GM12801 (cell line): ENCODE measurements around the gene PTPRU.

Experiments used
- CTCF ChIP-seq: IDR thresholded peaks from one replicate; pipeline ENCODE4 v1.5.1; 2011; ENCODE audit warnings: control low read depth; ENCODE audit not compliant: insufficient read length; ENCODE audit errors: extremely low read depth

The PTPRU gene

GRCh38 chr1:29247571-29248273 lies 11.4 kb downstream of the PTPRU start:
- no peak for TF ChIP-seq CTCF

- no peak for TF ChIP-seq CTCF
Observed at GRCh38 chr1:29248409-29248808, 12.1 kb downstream of the PTPRU start.

- no peak for TF ChIP-seq CTCF
Observed at GRCh38 chr1:29249170-29249691, 12.9 kb downstream of the PTPRU start.

GRCh38 chr1:29249951-29250581 lies 13.7 kb downstream of the PTPRU start:
- no peak for TF ChIP-seq CTCF

GRCh38 chr1:29251164-29252124 lies 15.1 kb downstream of the PTPRU start:
- TF ChIP-seq CTCF: no peak

- no peak for TF ChIP-seq CTCF
Observed at GRCh38 chr1:29253180-29253579, 16.9 kb downstream of the PTPRU start.

GRCh38 chr1:29254346-29254745 lies 18.0 kb downstream of the PTPRU start:
- TF ChIP-seq CTCF: no peak
